Vagina (tissue), 2 donors: ENCODE results near the gene STK16.

Experiments used
- POLR2A ChIP-seq, 2 donors: fragments of 450-650 bp; IDR thresholded peaks; one replicate each; pipeline ENCODE4 v1.6.1; 2017; ENCODE audit warnings: antibody characterized with exemption in 2 of 2, mild to moderate bottlenecking in 2 of 2, moderate library complexity in 2 of 2
- TF ChIP-seq, protein P1 (sequence below), 3 experiments: fragments of 450-650 bp in 2 of 3; fragments of 200-600 bp in 1 of 3; sonication (generic) in 1 of 3; IDR thresholded peaks; one replicate each; pipeline ENCODE4 v1.5.1; 2017 to 2019; ENCODE audit warnings: antibody characterized with exemption in 3 of 3, mild to moderate bottlenecking in 2 of 3, moderate library complexity in 2 of 3

DNA sequence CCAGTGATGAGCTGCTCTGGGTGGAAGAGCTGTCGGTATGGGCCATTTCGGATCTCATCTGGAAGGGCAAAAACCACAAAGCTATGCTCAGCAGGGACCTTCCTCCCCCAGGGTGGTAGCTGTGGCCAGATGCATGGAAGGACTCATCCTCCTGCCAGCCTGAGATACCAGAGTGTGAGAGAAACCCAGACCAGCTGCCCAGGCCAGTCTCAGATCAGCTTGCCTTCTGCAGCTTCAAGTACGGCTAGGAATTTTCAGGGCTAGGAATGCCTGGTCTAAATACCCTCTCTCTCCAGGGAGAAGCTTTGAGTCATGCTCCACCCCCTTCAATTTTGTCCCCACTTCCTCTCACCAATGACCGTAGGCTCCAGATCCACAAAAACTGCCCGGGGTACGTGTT, 6.4 kb downstream of the STK16 start:
- TF ChIP-seq, protein P1, sequence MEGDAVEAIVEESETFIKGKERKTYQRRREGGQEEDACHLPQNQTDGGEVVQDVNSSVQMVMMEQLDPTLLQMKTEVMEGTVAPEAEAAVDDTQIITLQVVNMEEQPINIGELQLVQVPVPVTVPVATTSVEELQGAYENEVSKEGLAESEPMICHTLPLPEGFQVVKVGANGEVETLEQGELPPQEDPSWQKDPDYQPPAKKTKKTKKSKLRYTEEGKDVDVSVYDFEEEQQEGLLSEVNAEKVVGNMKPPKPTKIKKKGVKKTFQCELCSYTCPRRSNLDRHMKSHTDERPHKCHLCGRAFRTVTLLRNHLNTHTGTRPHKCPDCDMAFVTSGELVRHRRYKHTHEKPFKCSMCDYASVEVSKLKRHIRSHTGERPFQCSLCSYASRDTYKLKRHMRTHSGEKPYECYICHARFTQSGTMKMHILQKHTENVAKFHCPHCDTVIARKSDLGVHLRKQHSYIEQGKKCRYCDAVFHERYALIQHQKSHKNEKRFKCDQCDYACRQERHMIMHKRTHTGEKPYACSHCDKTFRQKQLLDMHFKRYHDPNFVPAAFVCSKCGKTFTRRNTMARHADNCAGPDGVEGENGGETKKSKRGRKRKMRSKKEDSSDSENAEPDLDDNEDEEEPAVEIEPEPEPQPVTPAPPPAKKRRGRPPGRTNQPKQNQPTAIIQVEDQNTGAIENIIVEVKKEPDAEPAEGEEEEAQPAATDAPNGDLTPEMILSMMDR (IDR thresholded peaks at IDR 0.05): no peak
- no peak for TF ChIP-seq POLR2A (IDR thresholded peaks at IDR 0.05)
